Sigmoid colon (tissue), 4 donors: Measurements from ENCODE around the gene VPS13D.

Experiments used
- EP300 ChIP-seq, 4 donors: sonication (generic); formaldehyde crosslinking; IDR thresholded peaks; one replicate each; pipeline ENCODE4 v1.6.1; 2017; ENCODE audit warnings: antibody characterized with exemption in 4 of 4
- TF ChIP-seq, protein P1 (sequence below), 4 experiments: fragments of 450-650 bp in 3 of 4; fragments of 200-600 bp in 1 of 4; IDR thresholded peaks; one replicate each; pipeline ENCODE4 v1.5.1; 2016 to 2019; ENCODE audit warnings: antibody characterized with exemption in 4 of 4, mild to moderate bottlenecking in 3 of 4, moderate library complexity in 2 of 4

DNA sequence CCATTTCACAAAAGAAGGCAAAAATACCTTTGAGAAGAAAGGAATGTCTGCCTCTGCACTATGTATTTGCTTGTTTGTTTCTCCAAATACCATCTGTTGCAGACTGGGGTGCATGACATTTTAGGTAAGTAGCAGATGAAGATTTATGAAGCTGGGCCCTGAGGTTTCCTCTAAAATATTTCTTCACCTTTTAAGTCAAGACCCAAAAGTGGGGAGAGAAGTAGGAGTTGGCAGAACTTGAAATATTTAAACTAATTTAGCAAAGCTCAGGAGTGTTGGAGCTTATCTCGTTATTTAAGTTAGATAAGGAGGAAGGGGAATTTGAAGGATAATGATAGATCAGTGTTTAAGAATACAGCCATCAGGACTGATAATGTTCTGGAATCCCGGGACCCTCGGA is 235.3 kb downstream of the VPS13D start:
- TF ChIP-seq, protein P1, sequence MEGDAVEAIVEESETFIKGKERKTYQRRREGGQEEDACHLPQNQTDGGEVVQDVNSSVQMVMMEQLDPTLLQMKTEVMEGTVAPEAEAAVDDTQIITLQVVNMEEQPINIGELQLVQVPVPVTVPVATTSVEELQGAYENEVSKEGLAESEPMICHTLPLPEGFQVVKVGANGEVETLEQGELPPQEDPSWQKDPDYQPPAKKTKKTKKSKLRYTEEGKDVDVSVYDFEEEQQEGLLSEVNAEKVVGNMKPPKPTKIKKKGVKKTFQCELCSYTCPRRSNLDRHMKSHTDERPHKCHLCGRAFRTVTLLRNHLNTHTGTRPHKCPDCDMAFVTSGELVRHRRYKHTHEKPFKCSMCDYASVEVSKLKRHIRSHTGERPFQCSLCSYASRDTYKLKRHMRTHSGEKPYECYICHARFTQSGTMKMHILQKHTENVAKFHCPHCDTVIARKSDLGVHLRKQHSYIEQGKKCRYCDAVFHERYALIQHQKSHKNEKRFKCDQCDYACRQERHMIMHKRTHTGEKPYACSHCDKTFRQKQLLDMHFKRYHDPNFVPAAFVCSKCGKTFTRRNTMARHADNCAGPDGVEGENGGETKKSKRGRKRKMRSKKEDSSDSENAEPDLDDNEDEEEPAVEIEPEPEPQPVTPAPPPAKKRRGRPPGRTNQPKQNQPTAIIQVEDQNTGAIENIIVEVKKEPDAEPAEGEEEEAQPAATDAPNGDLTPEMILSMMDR (IDR thresholded peaks at IDR 0.05) = no peak
- no peak for TF ChIP-seq EP300 (IDR thresholded peaks at IDR 0.05)
